ENCODE measurements around the gene ZC3H12C. TPM values are rescaled to one million over a fixed set of nuclear protein-coding genes. Genes with fewer than 3 reads are reported as not detected.
A peak's percentile ranks its signal among the peaks of the same experiment; 100 is the strongest.

Gene ZC3H12C
- total and polyA plus RNA-seq, 3 donors from 2014 or later, result 6.8 to 17.0 (median 16.9) TPM

DNA sequence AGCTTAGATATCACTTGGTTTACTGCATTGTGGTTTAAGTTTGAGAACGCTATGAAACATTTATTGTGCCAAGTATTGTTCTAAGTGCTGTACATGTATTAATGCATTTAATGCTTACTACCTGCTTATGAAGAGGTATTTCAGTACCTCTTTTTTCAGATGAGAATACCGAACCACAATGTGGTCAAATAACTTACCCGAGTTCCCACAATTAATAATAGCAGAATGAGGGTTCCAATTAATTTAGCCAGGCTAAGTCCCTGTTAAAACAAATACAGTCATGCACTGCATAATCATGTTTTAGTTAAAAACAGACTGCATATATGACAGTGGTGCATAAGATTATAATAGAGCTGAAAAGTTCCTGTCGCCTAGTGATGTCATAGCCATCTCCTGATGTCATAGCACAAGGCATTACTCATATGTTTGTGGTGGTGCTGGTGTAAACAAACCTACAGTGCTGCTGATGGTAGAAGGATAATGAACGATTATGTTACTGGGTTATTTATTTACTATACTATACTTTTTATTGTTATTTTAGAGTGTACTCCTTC, 4.3 kb downstream of the ZC3H12C start:
- whole genome bisulfite sequencing, 2 donors, result 90 to 93% methylated on average over 5 of the region's 5 CpGs
- Histone ChIP-seq H3K36me3 (ENCODE audit: low read depth, missing control alignments) (no peaks in the 10 kb centered on the region), H3K27ac (no peak overlapping the region), H3K4me1 (peaks cover 14% of the 10 kb centered on the region), H3K9me3 (no peaks in the 10 kb centered on the region), H3K27me3 (no peaks in the 10 kb centered on the region), H3K4me3 (no peak overlapping the region)
- DNase-seq, result no peak
- intact Hi-C loops (cut with DNase I; ENCODE audit: low total_unique reads), result no loop called here
- TF ChIP-seq POLR2A (IDR thresholded peaks at IDR 0.05), result no peak
- TF ChIP-seq, protein P1, sequence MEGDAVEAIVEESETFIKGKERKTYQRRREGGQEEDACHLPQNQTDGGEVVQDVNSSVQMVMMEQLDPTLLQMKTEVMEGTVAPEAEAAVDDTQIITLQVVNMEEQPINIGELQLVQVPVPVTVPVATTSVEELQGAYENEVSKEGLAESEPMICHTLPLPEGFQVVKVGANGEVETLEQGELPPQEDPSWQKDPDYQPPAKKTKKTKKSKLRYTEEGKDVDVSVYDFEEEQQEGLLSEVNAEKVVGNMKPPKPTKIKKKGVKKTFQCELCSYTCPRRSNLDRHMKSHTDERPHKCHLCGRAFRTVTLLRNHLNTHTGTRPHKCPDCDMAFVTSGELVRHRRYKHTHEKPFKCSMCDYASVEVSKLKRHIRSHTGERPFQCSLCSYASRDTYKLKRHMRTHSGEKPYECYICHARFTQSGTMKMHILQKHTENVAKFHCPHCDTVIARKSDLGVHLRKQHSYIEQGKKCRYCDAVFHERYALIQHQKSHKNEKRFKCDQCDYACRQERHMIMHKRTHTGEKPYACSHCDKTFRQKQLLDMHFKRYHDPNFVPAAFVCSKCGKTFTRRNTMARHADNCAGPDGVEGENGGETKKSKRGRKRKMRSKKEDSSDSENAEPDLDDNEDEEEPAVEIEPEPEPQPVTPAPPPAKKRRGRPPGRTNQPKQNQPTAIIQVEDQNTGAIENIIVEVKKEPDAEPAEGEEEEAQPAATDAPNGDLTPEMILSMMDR (IDR thresholded peaks at IDR 0.05), result no peak

DNA sequence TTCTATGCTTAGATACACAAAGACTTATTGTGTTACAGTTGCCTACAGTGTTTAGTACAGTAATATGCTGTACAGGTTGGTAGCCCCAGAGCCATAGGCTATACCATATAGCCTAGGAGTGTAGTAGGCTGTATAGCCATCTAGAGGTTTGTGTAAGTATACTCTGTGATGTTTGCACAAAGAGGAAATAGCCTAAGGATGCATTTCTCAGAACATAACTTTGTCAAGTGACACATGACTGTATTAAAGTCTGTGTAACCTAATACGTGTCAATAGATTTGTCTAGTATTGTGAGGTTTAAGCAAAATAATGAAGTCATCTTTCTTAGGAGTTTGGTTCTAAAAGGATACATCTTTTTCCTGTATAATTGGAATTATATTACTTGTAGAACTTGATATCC, 5.5 kb downstream of the ZC3H12C start:
- H3K4me3 ChIP-seq, result no peak overlapping the region
- TF ChIP-seq, protein P1 (IDR thresholded peaks at IDR 0.05), result no peak
- no peak for TF ChIP-seq POLR2A (IDR thresholded peaks at IDR 0.05)
- H3K9me3 ChIP-seq, result no peaks in the 10 kb centered on the region
- no peak overlapping the region for H3K27ac ChIP-seq
- peaks cover 14% of the 10 kb centered on the region for H3K4me1 ChIP-seq
- intact Hi-C loops (cut with DNase I; ENCODE audit: low total_unique reads), result no loop called here
- H3K36me3 ChIP-seq (ENCODE audit: low read depth, missing control alignments), result no peaks in the 10 kb centered on the region
- no peaks in the 10 kb centered on the region for H3K27me3 ChIP-seq
- 74 to 92% methylated on average over 1 of the region's 1 CpG for WGBS, 2 donors
- DNase-seq, result no peak

DNA sequence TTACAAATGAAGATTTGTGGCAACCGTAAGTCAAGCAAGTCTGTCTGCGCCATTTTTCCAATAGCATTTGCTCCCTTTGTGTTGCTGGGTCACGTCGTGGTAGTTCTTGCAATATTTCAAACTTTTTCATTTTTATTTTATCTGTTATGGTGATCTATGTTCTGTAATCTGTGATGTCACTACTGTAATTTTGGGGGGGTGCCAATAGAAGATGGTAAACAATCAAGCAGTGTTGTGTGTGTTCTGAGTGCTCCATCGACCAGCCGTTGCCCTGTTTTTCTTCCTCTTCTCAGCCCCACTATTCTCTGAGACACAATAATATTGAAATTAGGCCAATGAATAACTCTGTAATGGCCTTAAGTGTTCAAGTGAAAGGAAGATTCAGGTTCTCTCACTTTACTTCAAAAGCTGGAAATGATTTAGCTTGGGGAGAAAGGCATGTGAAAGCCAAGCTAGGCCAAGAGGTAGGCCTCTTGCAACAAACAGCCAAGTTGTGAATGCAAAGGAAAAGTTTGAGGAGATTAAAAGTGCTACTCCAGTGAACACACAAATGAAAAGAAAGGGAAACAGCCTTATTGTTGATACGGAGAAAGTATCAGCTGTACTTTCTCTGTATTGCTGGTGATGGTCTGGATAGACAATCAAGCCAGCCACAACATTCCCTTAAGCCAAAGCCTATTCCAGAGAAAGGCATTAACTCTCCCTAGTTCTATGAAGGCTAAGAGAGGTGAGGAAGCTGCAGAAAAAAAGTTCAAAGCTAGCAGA, 7.5 kb downstream of the ZC3H12C start:
- Histone ChIP-seq H3K36me3 (ENCODE audit: low read depth, missing control alignments) (no peaks in the 10 kb centered on the region), H3K27ac (peak overlapping the region in 1 of 2 donors; percentile 7), H3K27me3 (no peaks in the 10 kb centered on the region), H3K4me1 (peaks cover 2% of the 10 kb centered on the region), H3K9me3 (no peaks in the 10 kb centered on the region), H3K4me3 (no peak overlapping the region)
- no peak for DNase-seq
- TF ChIP-seq, protein P1 (IDR thresholded peaks at IDR 0.05), result no peak
- no peak for TF ChIP-seq POLR2A (IDR thresholded peaks at IDR 0.05)
- intact Hi-C loops (cut with DNase I; ENCODE audit: low total_unique reads), result no loop called here
- WGBS, 2 donors, result 75 to 76% methylated on average over 7 of the region's 7 CpGs

DNA sequence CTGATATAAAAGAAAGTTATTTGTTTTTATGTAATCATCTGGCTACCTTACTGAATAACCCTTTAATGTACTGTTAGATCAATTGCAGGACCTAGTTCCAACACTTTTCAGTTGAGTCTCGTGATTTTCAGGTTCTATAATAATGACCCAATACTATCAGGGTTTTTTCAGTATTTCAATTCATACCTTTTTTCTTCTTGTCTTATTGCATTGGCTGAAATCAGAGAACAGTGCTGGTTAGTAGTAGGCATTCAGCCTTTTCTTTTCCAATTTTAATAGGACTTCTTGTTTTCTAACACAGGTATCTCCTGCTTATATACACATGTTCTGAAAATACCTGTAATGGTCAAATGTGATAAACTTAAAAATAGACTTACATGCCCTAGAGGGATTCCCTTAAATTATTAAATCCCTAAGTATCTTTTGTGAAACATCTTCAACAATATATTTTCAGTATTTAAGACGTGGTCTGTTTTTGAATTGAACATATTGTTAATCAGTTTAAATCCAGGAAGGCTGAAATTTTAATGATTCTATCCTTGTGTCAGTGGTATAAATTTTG, 13.6 kb downstream of the ZC3H12C start:
- Histone ChIP-seq H3K4me1 (no peaks in the 10 kb centered on the region), H3K27me3 (no peaks in the 10 kb centered on the region), H3K36me3 (ENCODE audit: low read depth, missing control alignments) (no peaks in the 10 kb centered on the region), H3K27ac (no peak overlapping the region), H3K9me3 (no peaks in the 10 kb centered on the region), H3K4me3 (no peak overlapping the region)
- intact Hi-C loops (cut with DNase I; ENCODE audit: low total_unique reads), result no loop called here
- no peak for DNase-seq
- 93 to 94% methylated on average over 2 of the region's 2 CpGs for WGBS, 2 donors
- TF ChIP-seq POLR2A (IDR thresholded peaks at IDR 0.05), result no peak
- TF ChIP-seq, protein P1 (IDR thresholded peaks at IDR 0.05), result no peak
